ENCODE measurements around the gene GAS6.

GAS6 gene

GRCh38 chr13:113851826-113852535 lies 11.9 kb downstream of the GAS6 start:
- no peak for DNase-seq (ENCODE audit: low read depth in 2 of 2)

GRCh38 chr13:113851480-113851803 lies 12.4 kb downstream of the GAS6 start:
- no peak for DNase-seq (ENCODE audit: low read depth in 2 of 2)

- no peak for DNase-seq (ENCODE audit: low read depth in 2 of 2)
These were observed 13.0 kb downstream of the GAS6 start for GRCh38 chr13:113850722-113851479.

GRCh38 chr13:113849981-113850721 lies 13.7 kb downstream of the GAS6 start:
- DNase-seq (ENCODE audit: low read depth in 2 of 2), result no peak

GRCh38 chr13:113849546-113849945 lies 14.3 kb downstream of the GAS6 start:
- DNase-seq (ENCODE audit: low read depth in 2 of 2), result no peak

- DNase-seq (ENCODE audit: low read depth in 2 of 2), result no peak
These were observed 15.2 kb downstream of the GAS6 start for GRCh38 chr13:113848431-113849260.

- DNase-seq (ENCODE audit: low read depth in 2 of 2), result no peak
These were observed 15.9 kb downstream of the GAS6 start for GRCh38 chr13:113848020-113848419.

- DNase-seq (ENCODE audit: low read depth in 2 of 2), result no peak
These were observed 17.1 kb downstream of the GAS6 start for GRCh38 chr13:113846636-113847318.

GRCh38 chr13:113845723-113846635 lies 17.9 kb downstream of the GAS6 start:
- no peak for DNase-seq (ENCODE audit: low read depth in 2 of 2)

GRCh38 chr13:113845055-113845454 lies 18.8 kb downstream of the GAS6 start:
- no peak for DNase-seq (ENCODE audit: low read depth in 2 of 2)

GRCh38 chr13:113843864-113844556 lies 19.9 kb downstream of the GAS6 start:
- no peak for DNase-seq (ENCODE audit: low read depth in 2 of 2)

GRCh38 chr13:113843063-113843654 lies 20.7 kb downstream of the GAS6 start:
- no peak for DNase-seq (ENCODE audit: low read depth in 2 of 2)

- DNase-seq (ENCODE audit: low read depth in 2 of 2), result no peak
These were observed 21.4 kb downstream of the GAS6 start for GRCh38 chr13:113842336-113843062.

GRCh38 chr13:113841353-113841650 lies 22.6 kb downstream of the GAS6 start:
- no peak for DNase-seq (ENCODE audit: low read depth in 2 of 2)

- no peak for DNase-seq (ENCODE audit: low read depth in 2 of 2)
These were observed 23.1 kb downstream of the GAS6 start for GRCh38 chr13:113840541-113841352.

- no peak for DNase-seq (ENCODE audit: low read depth in 2 of 2)
These were observed 24.2 kb downstream of the GAS6 start for GRCh38 chr13:113839536-113840204.

GRCh38 chr13:113838711-113839201 lies 25.1 kb downstream of the GAS6 start:
- no peak for DNase-seq (ENCODE audit: low read depth in 2 of 2)

Data from fibroblast of skin of left biceps (primary cell).